OCI-LY3 (cell line): Measurements from ENCODE around the gene RCAN3.
"Not testable (repeated sequence)": the region's sequence is repeated elsewhere in the genome, so short reads cannot be mapped to it uniquely, and the experiment has no call there.

Experiments used
- H2AFZ ChIP-seq: fragments of 200-600, 300-600 bp; shearing (Covaris generic); 2 replicates; pipeline ENCODE4 v1.6.0; 2014; ENCODE audit warnings: antibody characterized with exemption, low read depth, low read length
- H3K27ac ChIP-seq: fragments of 200-600, 300-600 bp; sonication (generic); 2 replicates; pipeline ENCODE4 v1.5.1; 2014; ENCODE audit warnings: mild to moderate bottlenecking, low read length, moderate library complexity, mixed read lengths
- H3K27me3 ChIP-seq: fragments of 200-600, 300-600 bp; sonication (generic); 2 replicates; pipeline ENCODE4 v1.6.1; 2014; ENCODE audit warnings: low read depth, low read length, mixed read lengths
- H3K36me3 ChIP-seq: fragments of 200-600, 300-600 bp; sonication (generic); replicated peaks from 2 replicates; pipeline ENCODE3; 2014; ENCODE audit warnings: low read depth, low read length, mixed read lengths
- H3K4me1 ChIP-seq: fragments of 300-600, 200-600 bp; sonication (generic); 2 replicates; pipeline ENCODE4 v1.6.1; 2014; ENCODE audit warnings: low read length, mixed read lengths
- H3K4me2 ChIP-seq: fragments of 200-600, 300-600 bp; sonication (generic); 2 replicates; pipeline ENCODE4 v1.6.1; 2014; ENCODE audit warnings: low read length, mixed read lengths
- H3K4me3 ChIP-seq: fragments of 300-600, 200-600 bp; sonication (generic); 2 replicates; pipeline ENCODE4 v1.5.1; 2014; ENCODE audit warnings: antibody characterized with exemption, mild to moderate bottlenecking, low read length, moderate library complexity
- H3K79me2 ChIP-seq: fragments of 300-600, 200-600 bp; shearing (Covaris generic); 2 replicates; pipeline ENCODE4 v1.6.1; 2014; ENCODE audit warnings: mild to moderate bottlenecking, low read length, mixed read lengths
- H3K9ac ChIP-seq: fragments of 300-600, 200-600 bp; shearing (Covaris generic); 2 replicates; pipeline ENCODE4 v1.6.0; 2014; ENCODE audit warnings: mild to moderate bottlenecking, low read length, moderate library complexity
- H3K9me3 ChIP-seq: fragments of 200-600, 300-600 bp; shearing (Covaris generic); 2 replicates; pipeline ENCODE4 v1.6.1; 2014; ENCODE audit warnings: low read length, mixed read lengths; ENCODE audit not compliant: insufficient read depth
- H4K20me1 ChIP-seq: fragments of 200-600, 300-600 bp; sonication (generic); 2 replicates; pipeline ENCODE4 v1.6.1; 2016; ENCODE audit warnings: low read length, mixed read lengths; ENCODE audit not compliant: insufficient read depth
- EZH2phosphoT487 ChIP-seq: fragments of 200-600 bp; shearing (Covaris generic); IDR thresholded peaks from 2 replicates; pipeline ENCODE4 v1.6.1; 2018; ENCODE audit warnings: antibody characterized with exemption, mixed run types, low read depth
- TF ChIP-seq, protein P1 (sequence below): fragments of 200-600, 300-600 bp; sonication (generic); IDR thresholded peaks from 2 replicates; pipeline ENCODE4 v1.5.1; 2014; ENCODE audit warnings: antibody characterized with exemption, low read length, low read depth

The RCAN3 gene

DNA sequence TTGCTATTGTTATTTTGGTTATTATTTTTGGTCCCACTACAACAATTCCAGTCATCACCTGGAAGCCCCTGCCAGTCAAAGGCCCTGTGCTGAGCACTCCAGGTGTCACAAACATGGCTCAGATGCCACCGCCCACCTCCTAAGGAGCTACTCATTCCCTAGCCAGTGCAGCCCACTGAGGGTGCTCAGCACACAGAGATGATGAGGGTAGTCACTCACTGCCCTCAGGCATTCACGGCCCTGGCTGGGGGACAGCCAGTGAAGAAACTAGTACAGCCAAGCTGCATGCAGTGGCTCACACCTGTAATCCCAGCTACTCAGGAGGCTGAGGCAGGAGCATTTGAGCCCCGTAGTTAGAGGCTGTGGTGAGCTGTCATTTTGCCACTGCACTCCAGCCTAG lies 44.8 kb upstream of the RCAN3 start:
- Histone ChIP-seq H2AFZ (no peak overlapping the region), H3K27ac (no peak overlapping the region), H3K27me3 (no peaks in the 10 kb centered on the region), H3K9ac (no peak overlapping the region), H3K36me3 (peaks cover 3% of the 10 kb centered on the region), H3K4me2 (no peak overlapping the region), H3K4me1 (peaks cover 14% of the 10 kb centered on the region), H3K9me3 (no peaks in the 10 kb centered on the region), H4K20me1 (no peaks in the 10 kb centered on the region), H3K4me3 (no peak overlapping the region), H3K79me2 (no peaks in the 10 kb centered on the region)
- TF ChIP-seq, protein P1, sequence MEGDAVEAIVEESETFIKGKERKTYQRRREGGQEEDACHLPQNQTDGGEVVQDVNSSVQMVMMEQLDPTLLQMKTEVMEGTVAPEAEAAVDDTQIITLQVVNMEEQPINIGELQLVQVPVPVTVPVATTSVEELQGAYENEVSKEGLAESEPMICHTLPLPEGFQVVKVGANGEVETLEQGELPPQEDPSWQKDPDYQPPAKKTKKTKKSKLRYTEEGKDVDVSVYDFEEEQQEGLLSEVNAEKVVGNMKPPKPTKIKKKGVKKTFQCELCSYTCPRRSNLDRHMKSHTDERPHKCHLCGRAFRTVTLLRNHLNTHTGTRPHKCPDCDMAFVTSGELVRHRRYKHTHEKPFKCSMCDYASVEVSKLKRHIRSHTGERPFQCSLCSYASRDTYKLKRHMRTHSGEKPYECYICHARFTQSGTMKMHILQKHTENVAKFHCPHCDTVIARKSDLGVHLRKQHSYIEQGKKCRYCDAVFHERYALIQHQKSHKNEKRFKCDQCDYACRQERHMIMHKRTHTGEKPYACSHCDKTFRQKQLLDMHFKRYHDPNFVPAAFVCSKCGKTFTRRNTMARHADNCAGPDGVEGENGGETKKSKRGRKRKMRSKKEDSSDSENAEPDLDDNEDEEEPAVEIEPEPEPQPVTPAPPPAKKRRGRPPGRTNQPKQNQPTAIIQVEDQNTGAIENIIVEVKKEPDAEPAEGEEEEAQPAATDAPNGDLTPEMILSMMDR, result no peak
- TF ChIP-seq EZH2phosphoT487, result no peak

DNA sequence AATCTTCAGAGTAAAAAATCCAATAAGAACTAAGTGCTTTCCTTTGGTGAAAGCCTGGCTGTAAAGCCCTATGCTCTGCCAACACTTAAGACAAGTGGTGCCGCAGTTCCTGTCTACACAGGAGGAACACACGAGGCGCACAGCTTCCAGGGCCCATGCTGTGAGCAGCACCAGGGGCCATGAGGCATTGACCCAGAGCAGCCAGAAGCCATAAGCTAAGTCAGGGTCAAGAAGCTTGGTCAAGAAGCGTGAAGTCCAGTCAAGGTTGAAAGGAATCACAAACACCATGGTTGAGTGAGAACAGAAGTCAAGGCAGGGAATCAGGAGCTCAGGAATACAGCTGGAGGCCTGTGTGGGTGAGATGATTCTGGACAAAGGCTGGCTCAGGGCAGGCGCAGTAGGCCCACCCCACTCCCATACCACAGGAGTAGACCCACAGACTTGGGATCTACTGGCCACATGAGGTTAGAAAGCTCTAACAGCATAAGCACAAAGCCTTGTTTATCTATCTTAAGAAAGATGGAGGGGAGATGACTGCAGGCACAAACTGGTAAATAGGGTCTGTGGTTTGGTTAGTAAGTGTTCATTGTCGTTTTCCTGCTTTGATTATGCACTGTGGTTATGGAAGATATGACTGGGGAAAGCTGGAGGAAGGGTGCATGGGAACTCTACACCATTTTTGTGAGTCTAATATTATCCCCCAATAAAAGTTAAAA lies 42.9 kb upstream of the RCAN3 start:
- H3K36me3 ChIP-seq, result peaks cover 3% of the 10 kb centered on the region
- no peak overlapping the region for H2AFZ ChIP-seq
- TF ChIP-seq, protein P1, result no peak
- no peak for TF ChIP-seq EZH2phosphoT487
- H3K9me3 ChIP-seq, result no peaks in the 10 kb centered on the region
- no peak overlapping the region for H3K4me3 ChIP-seq
- no peak overlapping the region for H3K27ac ChIP-seq
- H3K4me2 ChIP-seq, result no peak overlapping the region
- no peaks in the 10 kb centered on the region for H3K79me2 ChIP-seq
- no peaks in the 10 kb centered on the region for H4K20me1 ChIP-seq
- no peaks in the 10 kb centered on the region for H3K27me3 ChIP-seq
- H3K4me1 ChIP-seq, result peaks cover 15% of the 10 kb centered on the region
- H3K9ac ChIP-seq, result no peak overlapping the region

DNA sequence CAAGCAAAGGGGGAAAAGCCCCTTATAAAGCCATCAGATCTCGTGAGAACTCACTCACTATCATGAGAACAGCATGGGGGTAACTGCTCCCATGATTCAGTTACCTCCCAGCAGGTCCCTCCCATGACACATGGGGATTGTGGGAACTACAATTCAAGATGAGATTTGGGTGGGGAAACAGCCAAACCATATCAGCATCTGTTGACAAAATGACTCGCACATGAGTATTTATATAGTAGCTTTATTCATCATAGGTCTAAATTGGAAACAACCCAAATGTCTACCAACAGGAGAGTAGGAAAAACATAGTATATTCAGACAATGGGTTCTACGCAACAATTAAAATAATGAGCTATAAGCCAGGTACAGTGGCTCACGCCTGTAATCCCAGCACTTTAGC lies 40.5 kb upstream of the RCAN3 start:
- H4K20me1 ChIP-seq, H2AFZ ChIP-seq, H3K79me2 ChIP-seq, H3K36me3 ChIP-seq, H3K27me3 ChIP-seq, H3K4me3 ChIP-seq, H3K27ac ChIP-seq, H3K9ac ChIP-seq, H3K9me3 ChIP-seq, H3K4me2 ChIP-seq: not testable (repeated sequence)
- peaks cover 14% of the 10 kb centered on the region for H3K4me1 ChIP-seq

DNA sequence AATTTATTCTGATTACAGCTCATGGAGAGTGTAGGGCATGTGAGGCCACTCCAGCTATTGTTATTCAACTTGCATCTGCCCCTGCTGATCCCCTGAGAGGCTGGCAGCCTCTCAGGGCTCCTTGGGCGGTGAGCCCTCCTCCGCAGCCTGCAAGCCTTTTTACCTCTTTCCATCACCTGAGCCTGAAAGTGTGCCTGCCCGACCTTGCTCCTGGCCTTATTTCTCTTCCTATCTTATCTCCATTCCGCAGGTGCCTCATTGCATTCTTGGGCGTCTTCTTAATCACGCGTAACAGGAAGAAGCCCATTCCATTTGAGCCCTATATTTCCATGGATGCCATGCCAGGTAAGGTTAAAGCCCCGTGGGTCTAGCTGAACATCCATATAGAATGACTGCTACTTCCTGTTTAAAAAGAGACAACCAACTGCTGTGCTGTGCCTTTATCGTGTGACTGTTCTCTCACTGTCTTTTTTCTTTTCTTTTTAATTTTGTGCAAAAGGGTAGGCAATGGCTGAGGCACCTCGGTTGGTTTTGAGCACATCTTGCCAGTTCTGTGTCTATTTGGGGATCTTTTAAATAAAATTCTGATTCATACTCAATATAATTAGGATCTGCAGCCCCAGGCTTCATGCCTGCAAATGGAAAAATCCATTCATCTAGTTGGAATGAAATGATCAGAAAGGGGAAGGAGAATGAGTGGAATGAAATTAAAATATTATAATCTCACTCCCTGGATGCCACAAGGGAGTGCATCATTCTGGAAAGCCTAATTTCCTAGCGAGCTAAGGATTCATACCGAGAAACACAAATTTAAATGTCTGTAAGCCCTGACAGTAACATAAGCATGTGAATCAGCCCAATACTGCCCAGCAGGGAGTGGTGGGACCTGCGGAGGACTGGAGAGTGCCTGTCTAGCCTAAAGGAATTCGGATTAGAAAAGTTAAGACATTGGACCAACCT lies 38.6 kb upstream of the RCAN3 start:
- Histone ChIP-seq H3K79me2 (no peaks in the 10 kb centered on the region), H3K4me2 (0 out of 2 replicates have a peak overlapping the region, but pooled peaks have one; percentile 5), H3K36me3 (peaks cover 8% of the 10 kb centered on the region), H3K4me3 (no peak overlapping the region), H3K4me1 (peaks cover 17% of the 10 kb centered on the region), H3K27ac (no peak overlapping the region), H4K20me1 (no peaks in the 10 kb centered on the region), H2AFZ (no peak overlapping the region), H3K9ac (no peak overlapping the region), H3K9me3 (no peaks in the 10 kb centered on the region), H3K27me3 (no peaks in the 10 kb centered on the region)
- TF ChIP-seq EZH2phosphoT487, result no peak
- TF ChIP-seq, protein P1, result no peak
